Calu3 (cell line): ENCODE data around the gene C1D. TPM values are rescaled to one million over a fixed set of nuclear protein-coding genes. Genes with fewer than 3 reads are reported as not detected.

Experiments
- BruUV-seq: library from RNA; stranded (reverse); fragments of 400-500 nt; replicated peaks from 2 replicates; lab custom pipeline; 2021; lab: Mats Ljungman, UMichigan
- CTCF ChIA-PET: fragments of 300-600 bp; sonication (Branson Sonifier 250); formaldehyde crosslinking; loops from one replicate; lab custom pipeline; 2022; ENCODE audit warnings: antibody characterized with exemption; lab: Charles Lee
- DNase-seq: peaks from one replicate; pipeline ENCODE4 v3.0.0; 2022
- H3K27ac Mint-ChIP-seq: one replicate; pipeline ENCODE4 v1.8.0; 2022; ENCODE audit warnings: mixed read lengths; ENCODE audit not compliant: unreplicated experiment
- H3K27me3 Mint-ChIP-seq: one replicate; pipeline ENCODE4 v1.8.0; 2022; ENCODE audit warnings: mixed read lengths; ENCODE audit not compliant: unreplicated experiment
- H3K36me3 Mint-ChIP-seq: one replicate; pipeline ENCODE4 v1.8.0; 2022; ENCODE audit warnings: mild to moderate bottlenecking, moderate library complexity, mixed read lengths; ENCODE audit not compliant: insufficient read depth, unreplicated experiment
- H3K4me1 Mint-ChIP-seq: one replicate; pipeline ENCODE4 v1.8.0; 2022; ENCODE audit warnings: mild to moderate bottlenecking, low read depth, mixed read lengths; ENCODE audit not compliant: unreplicated experiment
- H3K4me3 Mint-ChIP-seq: one replicate; pipeline ENCODE4 v1.8.0; 2022; ENCODE audit warnings: mild to moderate bottlenecking, low read depth, moderate library complexity, mixed read lengths; ENCODE audit not compliant: unreplicated experiment
- H3K9me3 Mint-ChIP-seq: one replicate; pipeline ENCODE4 v1.8.0; 2022; ENCODE audit warnings: low read depth, mixed read lengths; ENCODE audit not compliant: unreplicated experiment
- CTCF ChIP-seq: fragments of 200-600 bp; IDR thresholded peaks from one replicate; pipeline ENCODE4 v1.8.0; 2022; ENCODE audit warnings: antibody characterized with exemption; ENCODE audit not compliant: unreplicated experiment
- intact Hi-C: fragments of 100-400 bp; cut with micrococcal nuclease; formaldehyde crosslinking; loops from one replicate; pipeline ENCODE4 v1.10.0; 2022; ENCODE audit not compliant: unreplicated experiment
- total RNA-seq: library from RNA; stranded (reverse); gene quantifications from 2 replicates; pipeline ENCODE4 v1.2.3, GENCODE V29; 2022

C1D gene
- total RNA-seq, 1 experiment from 2014 or later = 21.0 TPM

GRCh38 chr2:68018727-68019126, 44.1 kb downstream of the C1D start:
- no peak overlapping the region for H3K27ac Mint-ChIP-seq
- CTCF ChIA-PET = no interaction called here
- intact Hi-C loops = no loop called here
- no peak for DNase-seq
- H3K36me3 Mint-ChIP-seq = no peaks in the 10 kb centered on the region
- H3K4me3 Mint-ChIP-seq = no peak overlapping the region
- peaks cover 28% of the 10 kb centered on the region for H3K27me3 Mint-ChIP-seq
- no peaks in the 10 kb centered on the region for H3K4me1 Mint-ChIP-seq
- BruUV-seq = no TSS peak
- no peak for TF ChIP-seq CTCF
- H3K9me3 Mint-ChIP-seq = no peaks in the 10 kb centered on the region

- Mint-ChIP-seq H3K4me3 (no peak overlapping the region), H3K27me3 (no peaks in the 10 kb centered on the region), H3K9me3 (no peaks in the 10 kb centered on the region), H3K36me3 (no peaks in the 10 kb centered on the region), H3K27ac (no peak overlapping the region), H3K4me1 (no peaks in the 10 kb centered on the region)
- no TSS peak for BruUV-seq
- no peak for TF ChIP-seq CTCF
- DNase-seq = no peak
- CTCF ChIA-PET = interaction anchor here (0.7 kb wide), 1 partner anchor 48 kb away, joined by 3 read pairs; no protein-coding TSS in a partner anchor
- intact Hi-C loops = no loop called here
Measured at GRCh38 chr2:68009526-68009925, 53.3 kb downstream of the C1D start.

- H3K27ac Mint-ChIP-seq = no peak overlapping the region
- intact Hi-C loops = no loop called here
- no TSS peak for BruUV-seq
- peaks cover 46% of the 10 kb centered on the region for H3K27me3 Mint-ChIP-seq
- H3K9me3 Mint-ChIP-seq = no peaks in the 10 kb centered on the region
- no peak for TF ChIP-seq CTCF
- H3K36me3 Mint-ChIP-seq = no peaks in the 10 kb centered on the region
- no peaks in the 10 kb centered on the region for H3K4me1 Mint-ChIP-seq
- no peak overlapping the region for H3K4me3 Mint-ChIP-seq
- DNase-seq = no peak
- CTCF ChIA-PET = no interaction called here
Measured at GRCh38 chr2:68000170-68000825, 62.5 kb downstream of the C1D start.

- H3K4me1 Mint-ChIP-seq = no peaks in the 10 kb centered on the region
- no peak for TF ChIP-seq CTCF
- CTCF ChIA-PET = interaction anchor here (0.6 kb wide), 1 partner anchor 204 kb away, joined by 4 read pairs; no protein-coding TSS in a partner anchor
Measured at GRCh38 chr2:67999332-67999731, 63.5 kb downstream of the C1D start.

More at GRCh38 chr2:67999332-67999731, 63.5 kb downstream of the C1D start:
- no peaks in the 10 kb centered on the region for H3K9me3 Mint-ChIP-seq
- H3K27ac Mint-ChIP-seq = no peak overlapping the region
- no peak overlapping the region for H3K4me3 Mint-ChIP-seq
- no peak for DNase-seq
- peaks cover 46% of the 10 kb centered on the region for H3K27me3 Mint-ChIP-seq
- no TSS peak for BruUV-seq
- intact Hi-C loops = no loop called here
- no peaks in the 10 kb centered on the region for H3K36me3 Mint-ChIP-seq
